Prostate gland (tissue), 2 donors: ENCODE results near the gene ASIC4. TPM values are rescaled to one million over a fixed set of nuclear protein-coding genes. Genes with fewer than 3 reads are reported as not detected.

ENCODE experiments used
- DNase-seq: peaks from one replicate; pipeline ENCODE4 v3.0.0-alpha.2; 2019; ENCODE audit warnings: low spot score
- H3K27ac ChIP-seq, 2 donors: fragments of 200-600 bp; sonication (generic); 2 replicates each; pipeline ENCODE4 v1.5.1; 2017 to 2019
- H3K27me3 ChIP-seq: fragments of 200-600 bp; sonication (generic); replicated peaks from 2 replicates; pipeline ENCODE4 v1.5.1; 2019; ENCODE audit not compliant: insufficient read depth
- H3K36me3 ChIP-seq, 2 donors: fragments of 200-600 bp; sonication (generic); 1 replicate in 1 of 2; 2 replicates in 1 of 2; pipeline versions ENCODE4 v1.5.1 to v1.8.1; 2017 to 2019
- H3K4me1 ChIP-seq: fragments of 200-600 bp; sonication (generic); replicated peaks from 2 replicates; pipeline ENCODE4 v1.5.1; 2019
- H3K4me3 ChIP-seq, 2 donors: fragments of 200-600 bp; sonication (generic); 2 replicates each; pipeline ENCODE4 v1.5.1; 2017 to 2019
- H3K9me3 ChIP-seq: fragments of 200-600 bp; sonication (generic); 2 replicates; pipeline ENCODE4 v1.5.1; 2017
- CTCF ChIP-seq, 4 experiments: fragments of 200-600 bp in 2 of 4; fragments of 450-650 bp in 2 of 4; sonication (generic) in 2 of 4; IDR thresholded peaks; 1 replicate in 3 of 4; 2 replicates in 1 of 4; pipeline ENCODE4 v1.5.1; 2016 to 2019; ENCODE audit warnings: antibody characterized with exemption in 4 of 4, mild to moderate bottlenecking in 2 of 4, moderate library complexity in 2 of 4
- POLR2A ChIP-seq: fragments of 450-650 bp; IDR thresholded peaks from one replicate; pipeline ENCODE4 v1.6.1; 2016; ENCODE audit warnings: antibody characterized with exemption, mild to moderate bottlenecking
- POLR2AphosphoS5 ChIP-seq: sonication (generic); formaldehyde crosslinking; IDR thresholded peaks from one replicate; pipeline ENCODE4 v1.6.1; 2017; ENCODE audit warnings: antibody characterized with exemption
- WGBS: methylation state at CpG from one replicate; pipeline ENCODE4 v1.1.5; 2018; 5-methylcytosine and 5-hydroxymethylcytosine counted together
- intact Hi-C: fragments of 100-400 bp; cut with DNase I; formaldehyde crosslinking; loops from one replicate; pipeline ENCODE4 v1.14.2; 2022
- total RNA-seq, 2 donors: library from RNA; depleted of rRNA; stranded (reverse); fragments of >200 nt; gene quantifications; one replicate each; pipeline ENCODE4 v1.1.0, GENCODE V29; 2016

The ASIC4 gene
- total RNA-seq, 2 donors from 2014 or later = 0.09 to 0.45 TPM

DNA sequence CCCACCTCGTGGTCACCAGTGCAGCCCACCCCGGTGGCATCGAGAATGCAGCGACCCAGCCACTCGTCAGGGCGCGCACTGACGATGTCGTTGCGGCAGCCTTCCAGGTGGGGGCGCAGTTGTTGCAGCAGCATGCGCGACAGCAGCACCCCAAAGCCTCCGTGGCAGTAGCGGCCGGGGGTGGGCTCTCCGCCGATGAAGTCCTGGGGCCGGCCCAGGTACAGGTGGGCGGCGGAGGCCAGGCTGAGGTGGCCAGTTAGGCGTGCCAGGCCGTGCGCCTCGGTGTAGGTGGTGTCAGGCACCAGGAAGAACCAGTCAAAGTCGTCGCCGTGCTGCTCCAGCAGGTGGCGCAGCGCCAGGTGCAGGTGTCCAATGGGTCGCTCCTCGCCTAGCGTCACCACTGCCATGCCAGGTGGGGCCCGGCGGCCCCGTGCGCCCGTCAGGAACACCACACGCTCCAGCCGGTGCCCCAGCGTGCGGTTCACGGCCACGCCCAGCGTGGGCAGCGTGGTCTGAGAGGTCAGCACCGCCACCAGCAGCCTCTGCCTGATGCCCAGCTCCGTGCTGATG is 27.4 kb downstream of the ASIC4 start:
- intact Hi-C loops = loop anchor here (1.0 to 5.0 kb wide), 3 partner anchors 56 to 147 kb away; partner anchors contain the start of gene STK11IP
- 10% methylated on average over 47 of the region's 48 CpGs for WGBS
- peak; percentile 80 for DNase-seq
- Histone ChIP-seq H3K36me3 (peaks cover 4 to 7% of the 10 kb centered on the region in 2 donors), H3K4me3 (peak overlapping the region in 1 of 2 donors; percentile 79), H3K4me1 (peaks cover 11% of the 10 kb centered on the region), H3K27ac (peak overlapping the region in 1 of 2 donors; percentile 94), H3K9me3 (no peaks in the 10 kb centered on the region), H3K27me3 (no peaks in the 10 kb centered on the region)
- TF ChIP-seq POLR2AphosphoS5 = peak; percentile 56
- no peak for TF ChIP-seq POLR2A
- TF ChIP-seq CTCF (IDR thresholded peaks at IDR 0.05) = peak; percentile 89 to 99 (median 94)

GRCh38 chr2:219542931-219543595 is 28.8 kb downstream of the ASIC4 start:
- no peaks in the 10 kb centered on the region for H3K9me3 ChIP-seq
- intact Hi-C loops = loop anchor here (1.0 to 5.0 kb wide), 3 partner anchors 54 to 146 kb away; partner anchors contain the start of gene STK11IP
- H3K4me3 ChIP-seq = peak overlapping the region; percentile 62 to 79
- H3K36me3 ChIP-seq = peaks cover 4 to 7% of the 10 kb centered on the region in 2 donors
- TF ChIP-seq CTCF (IDR thresholded peaks at IDR 0.05) (peak in 2 of 4 experiments; percentile 7 to 8), POLR2AphosphoS5 (no peak), POLR2A (no peak)
- no peak for DNase-seq
- H3K4me1 ChIP-seq = peaks cover 11% of the 10 kb centered on the region
- WGBS = 0% methylated on average over 47 of the region's 66 CpGs
- H3K27ac ChIP-seq = peak overlapping the region; percentile 93 to 94
- H3K27me3 ChIP-seq = no peaks in the 10 kb centered on the region

GRCh38 chr2:219543596-219544358 is 29.5 kb downstream of the ASIC4 start, which contains the start of the genes CHPF and TMEM198:
TSS of gene CHPF (minus strand) at chr2:219543809. CDS start at chr2:219543538, 271 bp downstream.
TSS of gene TMEM198 (plus strand) at chr2:219544028. CDS start at chr2:219544728, 700 bp downstream.
- no peaks in the 10 kb centered on the region for H3K27me3 ChIP-seq
- H3K36me3 ChIP-seq = peaks cover 4 to 7% of the 10 kb centered on the region in 2 donors
- intact Hi-C loops = loop anchor here (2.0 to 5.0 kb wide), 2 partner anchors 54 to 145 kb away; partner anchors contain the start of gene STK11IP
- H3K9me3 ChIP-seq = no peaks in the 10 kb centered on the region
- peak within 1 kb of the TSS; percentile 93 to 94 for H3K27ac ChIP-seq
- peaks cover 11% of the 10 kb centered on the region for H3K4me1 ChIP-seq
- TF ChIP-seq POLR2AphosphoS5 (peak; percentile 95), POLR2A (peak; percentile 73), CTCF (IDR thresholded peaks at IDR 0.05) (peak in 2 of 4 experiments; percentile 4 to 20)
- H3K4me3 ChIP-seq = peak within 1 kb of the TSS; percentile 62 to 79
- peak; percentile 99 for DNase-seq
- WGBS = under 1% methylated on average over 60 of the region's 75 CpGs

DNA sequence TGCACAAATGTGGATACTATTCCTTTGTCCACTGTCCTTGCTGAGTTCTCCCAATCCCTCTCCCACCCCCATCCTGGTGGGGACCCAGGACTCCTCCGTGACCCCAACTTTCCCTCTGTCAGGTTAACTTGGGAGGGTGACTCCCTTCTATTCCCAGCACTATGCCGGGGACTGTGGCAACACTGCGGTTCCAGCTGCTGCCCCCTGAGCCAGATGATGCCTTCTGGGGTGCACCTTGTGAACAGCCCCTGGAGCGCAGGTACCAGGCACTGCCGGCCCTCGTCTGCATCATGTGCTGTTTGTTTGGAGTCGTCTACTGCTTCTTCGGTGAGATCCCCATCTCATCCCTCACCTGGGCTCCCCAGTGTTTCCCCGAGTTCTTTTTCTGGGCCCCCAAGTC is 30.3 kb downstream of the ASIC4 start:
- no peak for DNase-seq
- Histone ChIP-seq H3K27me3 (no peaks in the 10 kb centered on the region), H3K4me1 (peaks cover 11% of the 10 kb centered on the region), H3K36me3 (peaks cover 4 to 7% of the 10 kb centered on the region in 2 donors), H3K9me3 (no peaks in the 10 kb centered on the region), H3K27ac (peak overlapping the region in 1 of 2 donors; percentile 94), H3K4me3 (peak overlapping the region; percentile 62 to 79)
- no peak for TF ChIP-seq POLR2A
- TF ChIP-seq CTCF (IDR thresholded peaks at IDR 0.05) = no peak
- TF ChIP-seq POLR2AphosphoS5 = no peak
- WGBS = 38% methylated on average over 9 of the region's 9 CpGs
- intact Hi-C loops = loop anchor here (5.0 kb wide), 1 partner anchor 53 kb away; the partner anchor contains the start of gene STK11IP
